ENCODE results near the gene SIX2. TPM values are rescaled to one million over a fixed set of nuclear protein-coding genes. Genes with fewer than 3 reads are reported as not detected.

SIX2 gene
- total and polyA plus RNA-seq, 2 of the 8 experiments (the other 6 are each of a cell fraction or from before 2014, with no cell fraction given), result 0.47 to 1.0 TPM

GRCh38 chr2:45049569-45050336, 40.5 kb upstream of the SIX2 start (continued):
- TF ChIP-seq CTBP2 (IDR thresholded peaks at IDR 0.05; ENCODE audit: borderline replicate concordance, insufficient read depth, insufficient read length, low read length) (no peak), SIRT6 (IDR thresholded peaks at IDR 0.05; ENCODE audit: low read length) (no peak), TEAD4 (IDR thresholded peaks at IDR 0.05; ENCODE audit: low read depth, low read length) (no peak)
